Psoas muscle (tissue), 8 donors: ENCODE data around the gene DNAH1. TPM values are rescaled to one million over a fixed set of nuclear protein-coding genes. Genes with fewer than 3 reads are reported as not detected.

Experiments
- ATAC-seq, 4 donors: fragments of 200-7000 bp; cut with Tn5 transposase; one replicate each; pipeline ENCODE4 v1.9.1; 2020; ENCODE audit warnings: moderate library complexity in 3 of 4, mild to moderate bottlenecking in 2 of 4
- DNase-seq, 2 donors: peaks; one replicate each; pipeline ENCODE4 v3.0.0-alpha.2; 2020
- H3K27ac ChIP-seq: fragments of 200-600 bp; one replicate; pipeline ENCODE4 v1.8.0; 2022
- H3K27me3 ChIP-seq, 3 donors: fragments of 200-600 bp in 1 of 3; one replicate each; pipeline versions ENCODE4 v1.6.1 to v1.8.0; 2013 to 2022; ENCODE audit warnings: low read length in 2 of 3, mild to moderate bottlenecking in 2 of 3, moderate library complexity in 1 of 3; ENCODE audit not compliant: insufficient read depth in 3 of 3
- H3K36me3 ChIP-seq, 2 donors: fragments of 200-600 bp in 1 of 2; one replicate each; pipeline versions ENCODE4 v1.6.1 to v1.8.0; 2013 to 2022; ENCODE audit warnings: low read depth in 1 of 2, mild to moderate bottlenecking in 1 of 2, moderate library complexity in 1 of 2; ENCODE audit not compliant: insufficient read depth in 1 of 2
- H3K4me1 ChIP-seq: fragments of 200-600 bp; one replicate; pipeline ENCODE4 v1.8.0; 2022
- H3K4me3 ChIP-seq: fragments of 200-600 bp; one replicate; pipeline ENCODE4 v1.8.0; 2022; ENCODE audit warnings: mild to moderate bottlenecking
- H3K9me3 ChIP-seq: fragments of 200-600 bp; one replicate; pipeline ENCODE4 v1.8.0; 2022
- CTCF ChIP-seq: fragments of 200-600 bp; IDR thresholded peaks from one replicate; pipeline ENCODE4 v1.8.0; 2022; ENCODE audit warnings: antibody characterized with exemption
- WGBS, 3 donors: extraction: QIAGEN DNeasy Blood & Tissue Kit; methylation state at CpG; one replicate each; pipeline versions ENCODE4 v1.1.6 to v1.1.7; 2013; 5-methylcytosine and 5-hydroxymethylcytosine counted together
- intact Hi-C, 2 donors: fragments of 100-400 bp; cut with DNase I; formaldehyde crosslinking; loops; one replicate each; pipeline versions ENCODE4 v1.11.0 to v1.14.2; 2022
- polyA plus RNA-seq, 3 donors: library from polyadenylated mRNA; stranded (reverse); fragments of 200-250 nt; gene quantifications; one replicate each; pipeline ENCODE4 v1.2.3, GENCODE V29; 2013
- total RNA-seq, 4 donors: library from RNA; stranded (reverse); fragmentation: NEBNext Ultra II Directional in 2 of 4; extraction: Animal tissue kit (Norgen Biotek cat#: 25700) in 2 of 4; gene quantifications; one replicate each; pipeline versions ENCODE4 v1.2.1 to v1.2.4, GENCODE V29; 2021 to 2023
- donor health status: healthy with polysubstance abuse.
- donor health status: DM: no; HTN: no; CAD: no; lungs with moderate emphysema.
- donor health status: Bipolar disorder and iron deficiency.
- donor health status: healthy.
- donor health status: DM: yes; HTN: yes; CAD: no.
- donor health status: DM: no; HTN: no; CAD: no.
- donor health status: DM: no; HTN: no; CAD: no.
- donor health status: DM: yes; HTN: yes; CAD: no.

The DNAH1 gene
- total and polyA plus RNA-seq, 7 donors, result 0.77 to 4.1 (median 2.4) TPM

GRCh38 chr3:52298149-52299098 lies 17.7 kb upstream of the DNAH1 start:
- Histone ChIP-seq H3K4me3 (no peak overlapping the region), H3K4me1 (no peaks in the 10 kb centered on the region), H3K9me3 (no peaks in the 10 kb centered on the region), H3K36me3 (peaks cover 0 to 7% of the 10 kb centered on the region in 2 donors), H3K27me3 (no peaks in the 10 kb centered on the region), H3K27ac (no peak overlapping the region)
- TF ChIP-seq CTCF, result no peak
- no peak for DNase-seq
- ATAC-seq, result no peak
- intact Hi-C loops, result loop anchor here in 1 of 2 donors (5.0 kb wide), 1 partner anchor 34 kb away; no protein-coding TSS in a partner anchor
- WGBS, 3 donors, result 50 to 56% (median 53%) methylated on average over 16 to 17 of the region's 17 CpGs

GRCh38 chr3:52299247-52299878 lies 16.8 kb upstream of the DNAH1 start:
- DNase-seq (no peak), ATAC-seq (no peak)
- no peaks in the 10 kb centered on the region for H3K27me3 ChIP-seq
- H3K27ac ChIP-seq, result no peak overlapping the region
- peaks cover 0 to 6% of the 10 kb centered on the region in 2 donors for H3K36me3 ChIP-seq
- intact Hi-C loops, result loop anchor here in 1 of 2 donors (5.0 kb wide), 1 partner anchor 33 kb away; no protein-coding TSS in a partner anchor
- no peak for TF ChIP-seq CTCF
- H3K4me3 ChIP-seq, result no peak overlapping the region
- no peaks in the 10 kb centered on the region for H3K4me1 ChIP-seq
- no peaks in the 10 kb centered on the region for H3K9me3 ChIP-seq
- WGBS, 3 donors, result 66 to 70% (median 70%) methylated on average over 9 to 10 of the region's 10 CpGs

- H3K9me3 ChIP-seq, result no peaks in the 10 kb centered on the region
- H3K4me3 ChIP-seq, result no peak overlapping the region
- whole genome bisulfite sequencing, 3 donors, result 58 to 62% (median 59%) methylated on average over 14 of the region's 14 CpGs
- peaks cover 0 to 6% of the 10 kb centered on the region in 2 donors for H3K36me3 ChIP-seq
- H3K27ac ChIP-seq, result no peak overlapping the region
- DNase-seq (no peak), ATAC-seq (peak in 1 of 4 donors; percentile 27)
- intact Hi-C loops, result loop anchor here (5.0 kb wide), 2 partner anchors 32 to 87 kb away; no protein-coding TSS in a partner anchor
- H3K27me3 ChIP-seq, result no peaks in the 10 kb centered on the region
- no peaks in the 10 kb centered on the region for H3K4me1 ChIP-seq
- TF ChIP-seq CTCF, result no peak
Measured at GRCh38 chr3:52299879-52300611, 16.1 kb upstream of the DNAH1 start.

GRCh38 chr3:52302426-52303145 lies 13.5 kb upstream of the DNAH1 start:
- Histone ChIP-seq H3K9me3 (no peaks in the 10 kb centered on the region), H3K4me3 (no peak overlapping the region), H3K27me3 (no peaks in the 10 kb centered on the region), H3K4me1 (no peaks in the 10 kb centered on the region), H3K27ac (no peak overlapping the region), H3K36me3 (no peaks in the 10 kb centered on the region)
- intact Hi-C loops, result loop anchor here in 1 of 2 donors (5.0 kb wide), 1 partner anchor 85 kb away; no protein-coding TSS in a partner anchor
- no peak for TF ChIP-seq CTCF
- ATAC-seq (no peak), DNase-seq (no peak)
- WGBS, 3 donors, result 73 to 82% (median 76%) methylated on average over 12 of the region's 12 CpGs
